Skeletal muscle cell (primary cell): ENCODE measurements around the gene KCNC4.
A peak's percentile ranks its signal among the peaks of the same experiment; 100 is the strongest.

Experiments
- DNase-seq: peaks from one replicate; pipeline ENCODE4 v3.0.0-alpha.2; 2010; ENCODE audit warnings: low read depth
- H3K4me3 ChIP-seq: 2 replicates; pipeline ENCODE4 v1.5.1; 2011; ENCODE audit warnings: low read depth, mild to moderate bottlenecking, control low read depth, low read length, moderate library complexity

The KCNC4 gene

DNA sequence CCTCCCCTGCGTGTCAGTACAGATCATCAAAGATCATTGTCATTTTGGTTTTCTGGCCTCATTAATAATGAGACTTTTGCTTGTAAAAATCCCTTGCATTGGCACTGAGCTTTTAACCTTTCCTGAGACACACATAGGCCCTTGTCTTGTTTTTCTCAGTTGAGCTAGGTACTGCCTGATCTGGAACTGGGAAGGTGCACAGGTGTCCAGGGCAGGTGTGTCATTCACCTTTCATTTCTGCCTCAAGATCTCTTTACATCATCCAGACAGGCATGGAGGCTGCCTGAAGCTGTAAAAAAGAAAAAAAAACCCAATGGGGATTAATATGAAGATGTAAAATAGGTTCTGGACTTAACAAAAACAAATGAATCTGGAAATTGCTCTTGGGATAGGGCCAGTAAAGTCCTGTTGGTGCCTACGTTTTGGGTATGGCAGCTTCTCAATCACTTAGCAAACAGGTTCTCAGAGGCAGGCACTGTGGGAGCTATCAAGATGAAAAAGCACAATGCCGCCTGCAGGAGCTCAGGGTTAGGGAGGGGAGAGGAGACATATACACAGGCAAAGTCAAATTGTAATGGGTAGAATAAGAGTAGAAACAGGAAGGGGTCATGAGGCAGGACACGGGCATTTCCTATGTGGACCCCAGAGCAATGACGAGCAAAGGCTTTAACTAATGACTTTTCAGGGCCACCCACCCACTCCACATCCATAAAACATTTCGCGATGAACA lies 1.0 kb upstream of the KCNC4 start:
- no peak for DNase-seq
- H3K4me3 ChIP-seq: peak overlapping the region; percentile 53

DNA sequence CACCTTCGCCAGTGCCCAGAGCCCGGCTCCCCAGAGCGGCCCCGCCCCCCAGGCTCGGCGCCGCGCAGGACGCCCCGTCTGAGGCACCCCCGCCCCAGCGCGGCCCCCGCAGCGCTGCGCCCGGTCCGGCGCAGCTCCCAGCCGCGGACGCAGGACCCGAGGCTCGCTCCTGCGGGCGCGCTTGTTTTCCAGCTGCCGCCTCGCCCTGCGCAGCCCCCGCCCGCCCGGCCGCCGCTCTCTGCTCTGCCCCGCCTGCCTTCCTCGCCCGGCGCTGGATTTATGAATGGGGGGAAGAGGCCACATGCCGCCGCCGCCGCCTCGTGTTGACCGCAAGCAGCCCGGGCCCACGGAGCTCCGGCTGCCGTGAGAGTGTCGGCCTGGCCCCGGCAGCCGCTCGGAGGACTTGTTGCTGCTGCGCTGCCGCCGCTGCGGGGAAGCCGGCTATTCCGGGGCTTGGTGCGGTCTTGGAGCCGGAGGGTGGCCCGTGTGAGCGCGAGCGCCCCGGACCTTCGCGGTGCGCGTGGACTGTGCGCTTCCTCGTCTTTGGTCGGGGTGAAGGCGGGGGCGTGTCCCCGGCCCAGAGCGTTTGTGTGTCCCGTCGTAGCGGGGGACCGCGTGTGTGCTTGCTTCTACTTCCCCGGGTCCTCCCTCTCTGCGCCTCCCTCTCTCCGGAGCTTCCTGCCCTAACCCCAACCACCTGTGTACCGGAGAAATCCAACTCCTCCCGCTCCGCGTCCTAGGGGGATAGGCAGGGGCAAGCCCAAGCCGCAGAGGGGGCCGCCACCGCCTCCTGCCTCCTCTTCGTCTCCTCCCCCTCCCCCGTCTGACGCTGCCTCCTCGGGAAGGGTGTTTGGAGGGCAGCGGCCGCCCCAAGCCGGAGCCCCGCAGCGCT lies 736 bp downstream of the KCNC4 start:
- DNase-seq: no peak
- H3K4me3 ChIP-seq: peak overlapping the region; percentile 53

DNA sequence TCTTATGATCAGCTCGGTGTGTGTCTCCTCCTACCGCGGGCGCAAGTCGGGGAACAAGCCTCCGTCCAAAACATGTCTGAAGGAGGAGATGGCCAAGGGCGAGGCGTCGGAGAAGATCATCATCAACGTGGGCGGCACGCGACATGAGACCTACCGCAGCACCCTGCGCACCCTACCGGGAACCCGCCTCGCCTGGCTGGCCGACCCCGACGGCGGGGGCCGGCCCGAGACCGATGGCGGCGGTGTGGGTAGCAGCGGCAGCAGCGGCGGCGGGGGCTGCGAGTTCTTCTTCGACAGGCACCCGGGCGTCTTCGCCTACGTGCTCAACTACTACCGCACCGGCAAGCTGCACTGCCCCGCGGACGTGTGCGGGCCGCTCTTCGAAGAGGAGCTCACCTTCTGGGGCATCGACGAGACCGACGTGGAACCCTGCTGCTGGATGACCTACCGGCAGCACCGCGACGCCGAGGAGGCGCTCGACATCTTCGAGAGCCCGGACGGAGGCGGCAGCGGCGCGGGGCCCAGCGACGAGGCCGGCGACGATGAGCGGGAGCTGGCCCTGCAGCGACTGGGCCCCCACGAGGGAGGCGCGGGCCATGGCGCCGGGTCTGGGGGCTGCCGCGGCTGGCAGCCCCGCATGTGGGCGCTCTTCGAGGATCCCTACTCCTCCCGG lies 1.5 kb downstream of the KCNC4 start:
- DNase-seq: no peak
- peak overlapping the region; percentile 53 for H3K4me3 ChIP-seq

DNA sequence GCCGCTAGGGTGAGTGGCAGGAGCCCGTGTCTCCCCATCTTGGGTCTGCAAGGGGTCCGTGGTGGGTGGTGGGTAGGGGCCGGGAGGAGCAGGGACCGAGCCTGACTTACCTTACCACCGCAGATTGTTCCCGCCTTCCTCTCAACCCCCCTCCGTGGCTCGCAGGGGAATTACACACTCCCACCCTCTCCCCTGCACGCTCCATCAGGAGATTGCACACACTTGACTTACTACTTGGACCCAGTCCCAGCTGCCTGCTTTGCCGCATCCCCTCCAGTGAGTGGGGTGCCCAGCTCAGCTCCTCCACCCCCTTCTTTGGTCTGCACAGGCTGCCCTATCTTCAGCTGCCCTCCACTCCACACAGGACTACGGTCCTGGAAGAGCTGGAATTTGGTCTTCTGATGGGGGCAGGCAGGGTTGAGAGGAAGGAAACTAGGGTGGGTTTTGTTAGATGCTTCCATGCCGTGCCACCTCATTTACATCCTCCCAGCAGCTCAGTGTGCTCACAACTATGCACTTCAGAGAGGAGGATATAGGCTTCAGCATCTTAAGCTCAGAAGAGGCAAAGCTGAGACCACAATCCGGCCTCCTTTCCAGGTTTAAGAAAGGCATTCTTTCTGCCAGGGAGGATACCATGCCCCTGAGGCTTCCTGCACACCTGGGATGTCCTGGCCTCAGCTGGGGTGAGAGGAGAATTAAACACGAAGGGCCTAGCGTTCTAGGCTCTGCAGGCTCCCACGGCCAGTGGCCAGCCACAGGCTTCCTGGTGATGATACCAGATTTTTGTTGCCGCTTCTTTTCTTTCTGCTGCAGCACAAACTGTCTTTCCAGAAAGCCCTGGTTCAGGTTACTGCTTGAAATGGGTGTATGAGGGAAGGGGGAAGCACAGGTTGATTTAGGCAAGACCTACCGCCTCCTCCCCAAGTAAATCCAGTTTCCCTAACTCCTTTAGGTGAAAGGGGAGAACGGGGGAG lies 2.3 kb downstream of the KCNC4 start:
- no peak overlapping the region for H3K4me3 ChIP-seq
- no peak for DNase-seq

DNA sequence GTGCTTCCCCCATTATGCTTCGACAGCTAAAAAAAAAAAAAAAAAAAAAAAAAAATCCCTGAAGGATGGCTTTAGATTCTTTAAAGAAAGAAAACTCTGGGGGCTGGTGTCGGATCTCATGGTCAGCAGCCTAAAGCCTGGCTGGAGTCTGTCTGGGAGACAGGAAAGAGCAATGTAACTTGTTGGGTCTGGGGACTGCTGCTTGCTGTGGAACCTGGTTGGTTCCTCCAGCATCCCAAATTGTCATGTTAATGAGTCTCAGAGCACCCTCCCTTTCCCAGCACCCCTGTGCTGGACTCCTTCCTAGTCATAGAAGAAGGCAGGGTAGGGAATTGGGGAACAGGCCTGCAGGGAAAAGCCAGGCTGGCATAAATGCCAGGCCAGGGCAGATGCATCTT lies 3.0 kb downstream of the KCNC4 start:
- H3K4me3 ChIP-seq: no peak overlapping the region
- no peak for DNase-seq

GRCh38 chr1:110214454-110215404 lies 4.6 kb downstream of the KCNC4 start:
- no peak for DNase-seq
- no peak overlapping the region for H3K4me3 ChIP-seq

- no peak for DNase-seq
- no peak overlapping the region for H3K4me3 ChIP-seq
Measured at GRCh38 chr1:110215621-110216515, 5.8 kb downstream of the KCNC4 start.

GRCh38 chr1:110216844-110217444 lies 6.8 kb downstream of the KCNC4 start:
- no peak for DNase-seq
- no peak overlapping the region for H3K4me3 ChIP-seq

DNA sequence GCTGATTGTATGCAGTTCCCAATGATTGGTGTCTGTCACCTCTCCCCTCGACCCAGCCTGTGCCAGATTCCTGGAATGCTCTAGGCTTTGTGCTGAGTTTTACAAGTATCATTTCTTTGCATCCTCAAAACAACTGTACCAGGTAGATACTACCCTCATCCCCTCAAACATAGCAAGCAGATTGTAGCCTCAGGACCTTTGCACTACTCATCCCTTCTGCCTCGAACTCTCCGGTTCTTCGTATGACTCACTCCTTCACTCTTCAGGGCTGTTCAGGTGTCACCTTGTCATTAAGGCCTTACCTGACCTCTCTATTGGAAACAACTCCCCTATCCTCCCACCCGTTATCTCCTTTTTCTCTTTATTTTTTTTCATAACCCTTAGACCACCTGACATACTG lies 8.0 kb downstream of the KCNC4 start:
- H3K4me3 ChIP-seq: no peak overlapping the region
- no peak for DNase-seq

DNA sequence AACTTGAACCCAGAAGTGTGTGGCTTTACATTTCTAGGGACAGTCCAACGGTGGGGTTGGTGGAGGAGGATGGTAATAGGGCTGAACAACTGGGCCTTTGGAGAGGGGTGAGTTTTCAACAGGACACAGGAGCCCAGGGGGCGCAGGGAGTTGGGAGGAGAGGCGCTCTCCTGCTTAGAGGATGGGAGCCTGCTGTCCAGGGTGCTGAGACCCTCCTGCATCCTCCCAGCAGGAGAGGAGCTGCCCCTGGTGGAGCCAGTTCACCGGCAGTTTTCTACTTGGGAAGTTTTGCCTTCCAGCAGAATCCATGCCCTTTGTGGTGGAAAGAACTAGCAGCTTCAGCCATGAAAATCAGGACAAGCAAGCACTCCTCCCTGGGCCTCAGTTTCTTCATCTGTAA lies 8.6 kb downstream of the KCNC4 start:
- no peak overlapping the region for H3K4me3 ChIP-seq
- no peak for DNase-seq

DNA sequence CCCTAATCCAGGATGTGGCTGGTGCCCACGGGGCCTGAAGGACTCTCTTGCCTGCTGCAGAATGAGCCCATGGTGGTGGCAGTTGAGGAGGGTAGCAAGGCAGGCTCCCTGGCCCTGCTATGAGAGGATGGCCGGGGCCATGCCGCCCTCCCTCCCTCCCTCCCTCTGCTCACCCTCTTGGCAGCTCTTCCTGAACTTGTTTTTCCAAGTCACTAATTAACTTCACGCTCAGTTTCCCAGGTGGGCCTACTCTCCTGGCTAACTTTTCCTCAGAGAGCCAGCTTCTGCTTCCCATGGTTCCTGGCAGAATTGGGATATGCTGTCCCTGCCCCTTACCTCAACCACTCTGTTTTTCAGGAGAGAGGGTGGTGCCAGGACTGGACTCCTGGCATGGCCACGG lies 10.2 kb downstream of the KCNC4 start:
- DNase-seq: no peak
- no peak overlapping the region for H3K4me3 ChIP-seq

- H3K4me3 ChIP-seq: no peak overlapping the region
- DNase-seq: no peak
Measured at GRCh38 chr1:110221119-110221518, 11.0 kb downstream of the KCNC4 start.

- DNase-seq: no peak
- no peak overlapping the region for H3K4me3 ChIP-seq
Measured at GRCh38 chr1:110223127-110223526, 13.0 kb downstream of the KCNC4 start.

DNA sequence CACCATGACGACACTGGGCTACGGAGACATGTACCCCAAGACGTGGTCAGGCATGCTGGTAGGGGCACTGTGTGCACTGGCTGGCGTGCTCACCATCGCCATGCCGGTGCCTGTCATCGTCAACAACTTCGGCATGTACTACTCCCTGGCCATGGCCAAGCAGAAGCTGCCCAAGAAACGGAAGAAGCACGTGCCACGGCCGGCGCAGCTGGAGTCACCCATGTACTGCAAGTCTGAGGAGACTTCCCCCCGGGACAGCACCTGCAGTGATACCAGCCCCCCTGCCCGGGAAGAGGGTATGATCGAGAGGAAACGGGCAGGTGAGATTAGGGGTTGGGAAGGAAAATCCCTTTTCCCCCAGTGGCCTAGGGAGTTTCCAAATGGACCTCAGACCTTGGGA lies 13.5 kb downstream of the KCNC4 start:
- H3K4me3 ChIP-seq: no peak overlapping the region
- DNase-seq: no peak

DNA sequence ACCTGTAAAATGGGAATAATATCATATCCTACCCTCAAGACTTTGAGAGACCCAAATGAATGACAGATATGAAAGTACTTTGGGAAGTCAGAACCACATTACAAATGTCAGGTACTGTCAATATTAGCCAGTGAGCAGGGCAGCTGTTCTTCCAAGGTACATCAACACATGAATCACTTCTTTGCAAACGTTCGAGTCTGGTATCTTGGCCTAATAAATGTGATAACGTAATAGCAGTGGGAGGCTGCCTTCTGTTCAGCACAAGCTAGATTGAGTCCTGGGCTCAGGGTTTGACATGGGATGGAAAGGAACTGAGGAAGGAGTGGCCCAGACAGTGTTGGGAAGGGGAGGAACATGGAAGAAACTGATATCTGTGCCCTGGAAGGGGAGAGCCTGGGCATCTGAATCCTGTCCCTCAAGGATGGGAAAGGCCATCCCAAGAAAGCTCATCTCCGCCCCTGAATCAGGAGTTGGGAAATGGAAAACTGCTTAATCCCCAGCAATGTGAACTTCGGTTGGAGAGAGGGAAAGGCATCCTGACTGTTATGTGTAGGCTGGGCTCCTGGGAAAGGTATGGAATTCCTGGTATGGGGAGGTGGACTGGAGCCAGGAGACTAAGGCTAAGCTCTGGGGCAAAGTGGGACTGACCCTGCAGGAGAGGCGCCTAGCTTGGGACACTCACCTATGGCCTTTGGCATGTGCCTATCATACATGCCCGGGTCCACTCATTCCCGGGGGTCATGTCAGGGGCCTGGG lies 14.3 kb downstream of the KCNC4 start:
- DNase-seq: no peak
- no peak overlapping the region for H3K4me3 ChIP-seq

GRCh38 chr1:110225212-110225611 lies 15.1 kb downstream of the KCNC4 start:
- no peak overlapping the region for H3K4me3 ChIP-seq
- DNase-seq: no peak
